HG03097 (cell line): ENCODE measurements around the gene EID3.

Experiments
- ATAC-seq: cut with Tn5 transposase; IDR thresholded peaks from one replicate; pipeline ENCODE4 v1.9.1; 2021; ENCODE audit not compliant: unreplicated experiment, low FRiP score

Gene EID3

GRCh38 chr12:104353012-104353981, 49.8 kb downstream of the EID3 start:
- no peak for ATAC-seq

GRCh38 chr12:104354167-104354867, 50.8 kb downstream of the EID3 start:
- no peak for ATAC-seq
